Mesenchymal stem cell (in vitro differentiated cells and primary cell): ENCODE measurements around the gene KATNB1.

Source experiments
- DNase-seq: peaks from one replicate; pipeline ENCODE4 v3.0.0-alpha.2; 2013
- H2AFZ ChIP-seq: one replicate; pipeline ENCODE4 v1.6.1; 2013; ENCODE audit warnings: low read depth, mild to moderate bottlenecking, control low read depth, inconsistent platforms, low read length, moderate library complexity
- H2AK5ac ChIP-seq: 2 replicates; pipeline ENCODE4 v1.6.1; 2013; ENCODE audit warnings: low read length, moderate library complexity, mild to moderate bottlenecking, inconsistent platforms; ENCODE audit not compliant: severe bottlenecking
- H2BK120ac ChIP-seq: one replicate; pipeline ENCODE4 v1.6.1; 2013; ENCODE audit warnings: low read depth, mild to moderate bottlenecking, inconsistent platforms, low read length, moderate library complexity
- H2BK12ac ChIP-seq, 2 experiments: one replicate each; pipeline ENCODE4 v1.6.1; 2013; ENCODE audit warnings: inconsistent platforms in 2 of 2, low read length in 2 of 2, mild to moderate bottlenecking in 2 of 2, moderate library complexity in 2 of 2, control low read depth in 1 of 2
- H2BK15ac ChIP-seq: one replicate; pipeline ENCODE4 v1.6.1; 2013; ENCODE audit warnings: mild to moderate bottlenecking, low read depth, inconsistent platforms; ENCODE audit not compliant: poor library complexity, severe bottlenecking
- H2BK5ac ChIP-seq: 2 replicates; pipeline ENCODE4 v1.6.1; 2013; ENCODE audit warnings: low read depth, mild to moderate bottlenecking, low read length, control low read depth, inconsistent platforms; ENCODE audit not compliant: poor library complexity, severe bottlenecking
- H3K14ac ChIP-seq, 2 experiments: one replicate each; pipeline ENCODE4 v1.6.1; 2013; ENCODE audit warnings: inconsistent platforms in 2 of 2, low read length in 2 of 2, control low read depth in 1 of 2, mild to moderate bottlenecking in 1 of 2, moderate library complexity in 1 of 2
- H3K18ac ChIP-seq, 2 experiments: one replicate each; pipeline ENCODE4 v1.6.1; 2013; ENCODE audit warnings: inconsistent platforms in 2 of 2, low read length in 2 of 2, control low read depth in 1 of 2, low read depth in 1 of 2, mild to moderate bottlenecking in 1 of 2
- H3K23ac ChIP-seq, 2 experiments: one replicate each; pipeline ENCODE4 v1.6.1; 2013; ENCODE audit warnings: inconsistent platforms in 2 of 2, low read length in 2 of 2, mild to moderate bottlenecking in 2 of 2, moderate library complexity in 2 of 2, control low read depth in 1 of 2
- H3K27ac ChIP-seq: 2 replicates; pipeline ENCODE4 v1.5.1; 2013; ENCODE audit warnings: mild to moderate bottlenecking, moderate library complexity, low read length, control low read depth, inconsistent platforms; ENCODE audit not compliant: poor library complexity, severe bottlenecking
- H3K27me3 ChIP-seq, 2 experiments: 2 replicates each; pipeline versions ENCODE4 v1.6.1 to v1.7.0; 2013; ENCODE audit warnings: low read length in 2 of 2, mild to moderate bottlenecking in 2 of 2, moderate library complexity in 2 of 2, control low read depth in 1 of 2, inconsistent platforms in 1 of 2; ENCODE audit not compliant: control insufficient read depth in 1 of 2, insufficient read depth in 1 of 2
- H3K36me3 ChIP-seq, 2 experiments: 2 replicates each; pipeline versions ENCODE4 v1.6.1 to v1.7.0; 2013; ENCODE audit warnings: low read length in 2 of 2, control low read depth in 1 of 2, inconsistent platforms in 1 of 2, low read depth in 1 of 2, mild to moderate bottlenecking in 1 of 2; ENCODE audit not compliant: insufficient read depth in 2 of 2, control insufficient read depth in 1 of 2
- H3K4ac ChIP-seq, 2 experiments: one replicate each; pipeline ENCODE4 v1.6.1; 2013; ENCODE audit warnings: inconsistent platforms in 2 of 2, low read length in 2 of 2, mild to moderate bottlenecking in 2 of 2, moderate library complexity in 2 of 2, control low read depth in 1 of 2, low read depth in 1 of 2
- H3K4me1 ChIP-seq: 2 replicates; pipeline ENCODE4 v1.6.1; 2013; ENCODE audit warnings: low read depth, low read length, control low read depth; ENCODE audit not compliant: control insufficient read depth, insufficient read depth
- H3K4me2 ChIP-seq: 2 replicates; pipeline ENCODE4 v1.6.1; 2013; ENCODE audit warnings: low read length, mild to moderate bottlenecking, inconsistent platforms; ENCODE audit not compliant: poor library complexity, severe bottlenecking
- H3K4me3 ChIP-seq, 2 experiments: 2 replicates each; pipeline versions ENCODE4 v1.5.1 to v1.7.0; 2013; ENCODE audit warnings: low read length in 2 of 2, mild to moderate bottlenecking in 2 of 2, control low read depth in 1 of 2, low read depth in 1 of 2; ENCODE audit not compliant: insufficient read depth in 1 of 2
- H3K79me1 ChIP-seq: replicated peaks from 2 replicates; pipeline ENCODE4 v1.6.1; 2013; ENCODE audit warnings: mild to moderate bottlenecking, control low read depth, low read length, inconsistent platforms; ENCODE audit not compliant: poor library complexity, severe bottlenecking
- H3K9ac ChIP-seq: 2 replicates; pipeline ENCODE4 v1.7.0; 2013; ENCODE audit warnings: mild to moderate bottlenecking, low read length, moderate library complexity
- H3K9me3 ChIP-seq: 2 replicates; pipeline ENCODE4 v1.7.0; 2013; ENCODE audit warnings: mild to moderate bottlenecking, low read length; ENCODE audit not compliant: control insufficient read depth
- H4K8ac ChIP-seq: one replicate; pipeline ENCODE4 v1.6.1; 2013; ENCODE audit warnings: inconsistent platforms, mild to moderate bottlenecking, low read length, moderate library complexity
- H4K91ac ChIP-seq: one replicate; pipeline ENCODE4 v1.6.1; 2013; ENCODE audit warnings: mild to moderate bottlenecking, low read length, inconsistent platforms
- WGBS: methylation state at CpG from one replicate; pipeline ENCODE4 v1.1.7; 2013; ENCODE audit warnings: mixed read lengths; 5-methylcytosine and 5-hydroxymethylcytosine counted together

KATNB1 gene

DNA sequence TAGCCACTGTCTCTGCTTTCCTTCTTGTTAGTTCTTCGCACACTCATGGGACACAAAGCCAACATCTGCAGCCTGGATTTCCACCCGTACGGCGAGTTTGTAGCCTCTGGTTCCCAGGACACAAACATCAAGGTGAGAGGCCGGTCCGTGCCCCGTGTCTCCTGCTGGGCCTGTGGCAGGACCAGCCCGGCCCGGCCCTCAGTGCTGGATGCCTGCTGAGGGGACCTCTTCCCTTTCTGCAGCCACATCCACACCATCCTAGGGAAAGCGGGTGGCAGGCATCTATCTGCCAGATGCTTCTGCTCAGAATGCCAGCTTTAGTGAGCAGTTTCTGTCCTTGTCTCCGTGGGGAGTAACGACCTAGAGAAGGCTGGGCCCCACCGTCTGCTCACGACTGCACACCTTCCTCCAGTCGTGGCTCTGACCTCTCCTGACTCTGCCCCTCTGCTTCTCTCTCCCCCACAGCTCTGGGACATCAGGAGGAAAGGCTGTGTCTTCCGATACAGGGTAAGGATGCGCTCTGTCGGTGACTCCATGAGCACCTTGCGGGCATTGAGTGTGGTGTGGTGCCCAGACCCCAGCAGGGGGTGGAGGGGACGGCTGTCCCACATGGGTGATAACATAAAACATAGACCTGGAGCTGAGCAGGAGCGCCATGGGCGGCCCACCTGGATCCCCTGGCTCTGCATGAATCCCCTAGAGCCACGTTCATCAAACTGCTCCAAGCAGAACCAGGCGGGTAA is 15.4 kb downstream of the KATNB1 start:
- Histone ChIP-seq H2BK5ac (no peak overlapping the region), H3K18ac (no peak overlapping the region), H3K4me2 (no peak overlapping the region), H2BK15ac (no peak overlapping the region), H3K4me3 (no peak overlapping the region), H3K79me1 (no peaks in the 10 kb centered on the region), H2BK12ac (no peak overlapping the region), H3K36me3 (peaks cover 29 to 79% of the 10 kb centered on the region in 2 experiments), H3K27ac (no peak overlapping the region), H4K91ac (no peak overlapping the region), H3K4me1 (peaks cover 12% of the 10 kb centered on the region), H2AK5ac (no peak overlapping the region), H3K27me3 (no peaks in the 10 kb centered on the region), H3K9ac (no peak overlapping the region), H3K14ac (no peak overlapping the region), H3K4ac (no peak overlapping the region), H2AFZ (no peak overlapping the region), H4K8ac (no peak overlapping the region), H3K23ac (no peak overlapping the region), H3K9me3 (no peaks in the 10 kb centered on the region), H2BK120ac (no peak overlapping the region)
- DNase-seq: no peak
- 95% methylated on average over 24 of the region's 24 CpGs for WGBS

GRCh38 chr16:57751539-57752202 is 16.1 kb downstream of the KATNB1 start:
- Histone ChIP-seq H3K14ac (no peak overlapping the region), H2AK5ac (no peak overlapping the region), H2BK5ac (no peak overlapping the region), H3K4me2 (no peak overlapping the region), H3K4ac (no peak overlapping the region), H3K4me3 (no peak overlapping the region), H4K8ac (no peak overlapping the region), H2BK120ac (no peak overlapping the region), H4K91ac (peak overlapping the region; percentile 18), H3K9me3 (no peaks in the 10 kb centered on the region), H2BK12ac (no peak overlapping the region), H2AFZ (no peak overlapping the region), H3K18ac (no peak overlapping the region), H3K36me3 (peaks cover 34 to 86% of the 10 kb centered on the region in 2 experiments), H3K9ac (no peak overlapping the region), H3K27ac (no peak overlapping the region), H2BK15ac (no peak overlapping the region), H3K4me1 (peaks cover 16% of the 10 kb centered on the region), H3K23ac (no peak overlapping the region), H3K27me3 (no peaks in the 10 kb centered on the region), H3K79me1 (peaks cover 2% of the 10 kb centered on the region)
- DNase-seq: no peak
- WGBS: 95% methylated on average over 26 of the region's 26 CpGs

DNA sequence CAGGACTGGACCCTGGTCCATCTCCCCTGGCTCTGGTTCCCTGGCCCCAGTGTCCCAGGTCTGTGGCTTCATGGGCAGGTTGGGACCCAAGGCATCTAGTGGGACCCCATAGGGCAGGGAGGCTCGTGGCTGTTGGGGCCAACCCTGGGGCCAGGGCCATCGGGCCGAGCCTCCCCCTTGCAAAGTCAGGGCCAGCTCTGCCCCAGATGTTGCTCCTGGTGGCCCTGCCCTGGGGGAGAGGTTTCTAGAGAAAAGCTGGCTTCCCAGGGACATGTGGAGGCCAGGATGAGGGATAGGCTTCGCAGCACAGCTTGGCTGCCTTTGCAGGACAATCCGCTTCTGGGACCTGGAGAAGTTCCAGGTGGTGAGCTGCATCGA is 16.6 kb downstream of the KATNB1 start:
- Histone ChIP-seq H2BK15ac (no peak overlapping the region), H3K9ac (no peak overlapping the region), H3K18ac (no peak overlapping the region), H4K8ac (no peak overlapping the region), H2AFZ (no peak overlapping the region), H3K4me3 (no peak overlapping the region), H2AK5ac (no peak overlapping the region), H3K27me3 (no peaks in the 10 kb centered on the region), H3K79me1 (peaks cover 2% of the 10 kb centered on the region), H3K4me1 (peaks cover 19% of the 10 kb centered on the region), H3K14ac (no peak overlapping the region), H3K4me2 (no peak overlapping the region), H3K9me3 (no peaks in the 10 kb centered on the region), H3K27ac (no peak overlapping the region), H3K23ac (no peak overlapping the region), H2BK120ac (no peak overlapping the region), H4K91ac (no peak overlapping the region), H2BK12ac (no peak overlapping the region), H2BK5ac (no peak overlapping the region), H3K36me3 (peaks cover 34 to 87% of the 10 kb centered on the region in 2 experiments), H3K4ac (no peak overlapping the region)
- WGBS: 90% methylated on average over 6 of the region's 6 CpGs
- no peak for DNase-seq

DNA sequence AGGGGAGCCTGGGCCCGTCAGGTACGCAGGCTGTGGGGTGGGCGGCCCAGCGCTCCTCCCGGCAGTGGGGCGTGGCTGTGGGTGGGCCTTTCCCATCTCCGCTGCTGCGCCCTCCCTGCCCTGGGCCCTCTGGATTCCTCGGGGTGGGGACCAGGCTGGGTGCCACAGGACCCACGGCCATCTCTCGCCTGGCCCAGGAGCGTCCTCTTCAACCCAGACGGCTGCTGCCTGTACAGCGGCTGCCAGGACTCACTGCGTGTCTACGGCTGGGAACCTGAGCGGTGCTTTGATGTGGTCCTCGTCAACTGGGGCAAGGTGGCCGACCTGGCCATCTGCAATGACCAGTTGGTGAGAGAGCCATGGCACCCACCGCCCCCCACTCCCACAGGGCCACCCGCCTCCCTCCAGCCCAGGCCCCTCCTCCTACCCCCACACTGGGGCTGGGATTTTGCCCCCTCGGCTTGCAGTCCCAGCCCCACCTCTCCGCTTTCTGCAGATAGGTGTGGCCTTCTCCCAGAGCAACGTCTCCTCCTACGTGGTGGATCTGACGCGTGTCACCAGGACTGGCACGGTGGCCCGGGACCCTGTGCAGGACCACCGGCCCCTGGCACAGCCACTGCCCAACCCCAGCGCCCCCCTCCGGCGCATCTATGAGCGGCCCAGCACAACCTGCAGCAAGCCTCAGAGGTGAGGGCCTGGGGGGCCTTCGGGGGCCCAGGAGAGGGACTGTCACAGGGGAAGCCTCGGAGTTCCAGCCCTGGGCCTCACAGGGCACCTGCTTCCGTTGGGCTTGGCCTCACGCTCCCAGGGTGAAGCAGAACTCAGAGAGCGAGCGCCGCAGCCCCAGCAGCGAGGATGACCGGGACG is 17.2 kb downstream of the KATNB1 start:
- Histone ChIP-seq H3K18ac (no peak overlapping the region), H3K4ac (no peak overlapping the region), H3K9ac (no peak overlapping the region), H4K91ac (no peak overlapping the region), H2BK12ac (no peak overlapping the region), H3K36me3 (peaks cover 34 to 86% of the 10 kb centered on the region in 2 experiments), H2AFZ (no peak overlapping the region), H2BK15ac (no peak overlapping the region), H3K79me1 (peaks cover 2% of the 10 kb centered on the region), H3K27ac (no peak overlapping the region), H3K14ac (no peak overlapping the region), H3K4me2 (no peak overlapping the region), H2BK120ac (no peak overlapping the region), H3K9me3 (no peaks in the 10 kb centered on the region), H2AK5ac (no peak overlapping the region), H4K8ac (no peak overlapping the region), H3K4me3 (no peak overlapping the region), H2BK5ac (no peak overlapping the region), H3K27me3 (no peaks in the 10 kb centered on the region), H3K4me1 (peaks cover 25% of the 10 kb centered on the region), H3K23ac (no peak overlapping the region)
- 91% methylated on average over 44 of the region's 44 CpGs for WGBS
- no peak for DNase-seq
